G401.6 (cell line): Measurements from ENCODE around the gene S100Z.
"Not testable (repeated sequence)": the region's sequence is repeated elsewhere in the genome, so short reads cannot be mapped to it uniquely, and the experiment has no call there.

Experiments
- FAIRE-seq: peaks from 2 replicates; lab custom pipeline; 2012; peaks lifted over from hg19 to GRCh38; lab: Jason Lieb, UNC

The S100Z gene

GRCh38 chr5:76849419-76850291 is at the start of gene S100Z:
S100Z (plus strand) TSS chr5:76850014; CDS start chr5:76875360, 25,346 bp downstream.
- FAIRE-seq = no peak

GRCh38 chr5:76800579-76800978 is 49.2 kb upstream of the S100Z start:
- no peak for FAIRE-seq

GRCh38 chr5:76801159-76801802 is 48.5 kb upstream of the S100Z start:
- FAIRE-seq = no peak

- FAIRE-seq = no peak
Observed at GRCh38 chr5:76801803-76802195, 48.0 kb upstream of the S100Z start.

- FAIRE-seq = no peak
Observed at GRCh38 chr5:76804266-76804665, 45.5 kb upstream of the S100Z start.

- peak; percentile 85 for FAIRE-seq
Observed at GRCh38 chr5:76805821-76806505, 43.9 kb upstream of the S100Z start.

GRCh38 chr5:76807296-76807695 is 42.5 kb upstream of the S100Z start:
- peak; percentile 89 for FAIRE-seq

- FAIRE-seq = no peak
Observed at GRCh38 chr5:76808141-76808691, 41.6 kb upstream of the S100Z start.

GRCh38 chr5:76809141-76809540 is 40.7 kb upstream of the S100Z start:
- no peak for FAIRE-seq

GRCh38 chr5:76810236-76810635 is 39.6 kb upstream of the S100Z start:
- no peak for FAIRE-seq

- no peak for FAIRE-seq
Observed at GRCh38 chr5:76811214-76811613, 38.6 kb upstream of the S100Z start.

- FAIRE-seq = not testable (repeated sequence)
Observed at GRCh38 chr5:76812209-76812608, 37.6 kb upstream of the S100Z start.

GRCh38 chr5:76813982-76814562 is 35.7 kb upstream of the S100Z start:
- FAIRE-seq = no peak

- FAIRE-seq = peak; percentile 8
Observed at GRCh38 chr5:76816110-76816831, 33.5 kb upstream of the S100Z start.

GRCh38 chr5:76818844-76819831 is 30.7 kb upstream of the S100Z start, which contains the start of gene F2RL1:
F2RL1 (plus strand) TSS chr5:76819030; CDS start chr5:76819183, 153 bp downstream.
- FAIRE-seq = no peak

GRCh38 chr5:76819851-76820525 is 29.8 kb upstream of the S100Z start:
- FAIRE-seq = no peak

GRCh38 chr5:76820526-76820890 is 29.3 kb upstream of the S100Z start:
- FAIRE-seq = no peak

- peak; percentile 42 for FAIRE-seq
Observed at GRCh38 chr5:76821136-76821535, 28.7 kb upstream of the S100Z start.

GRCh38 chr5:76822105-76822731 is 27.6 kb upstream of the S100Z start:
- not testable (repeated sequence) for FAIRE-seq
